PC-9 (cell line): ENCODE results near the gene TMEM266.

Source experiments
- CTCF ChIP-seq: fragments of 200-600 bp; sonication (generic); conservative IDR thresholded peaks from 2 replicates; pipeline ENCODE4 v1.6.1; 2017; ENCODE audit warnings: mixed run types, antibody characterized with exemption, mild to moderate bottlenecking, moderate library complexity
- EZH2 ChIP-seq: fragments of 200-600 bp; sonication (generic); IDR thresholded peaks from 2 replicates; pipeline ENCODE4 v1.8.0; 2017; ENCODE audit warnings: antibody characterized with exemption, low read depth

GRCh38 chr15:76100361-76100760 is 40.6 kb downstream of the TMEM266 start:
- TF ChIP-seq CTCF (no peak), EZH2 (no peak)
